ENCODE measurements around the gene SPATA2L.
"Not testable (repeated sequence)": the region's sequence is repeated elsewhere in the genome, so short reads cannot be mapped to it uniquely, and the experiment has no call there.

SPATA2L gene

GRCh38 chr16:89706518-89707260 is 5.2 kb upstream of the SPATA2L start:
- no peak for DNase-seq

GRCh38 chr16:89705006-89705405 is 3.5 kb upstream of the SPATA2L start:
- no peak for DNase-seq

- no peak for DNase-seq
Measured at GRCh38 chr16:89704281-89704680, 2.8 kb upstream of the SPATA2L start.

- DNase-seq, result peak; percentile 84
Measured at GRCh38 chr16:89700649-89701424, 668 bp downstream of the SPATA2L start.

GRCh38 chr16:89700100-89700648 is 1.3 kb downstream of the SPATA2L start:
- DNase-seq, result peak; percentile 99

GRCh38 chr16:89699629-89700099 is 1.8 kb downstream of the SPATA2L start:
- DNase-seq, result not testable (repeated sequence)

- DNase-seq, result not testable (repeated sequence)
Measured at GRCh38 chr16:89698717-89699116, 2.8 kb downstream of the SPATA2L start.

- peak; percentile 60 for DNase-seq
Measured at GRCh38 chr16:89697616-89698331, 3.7 kb downstream of the SPATA2L start.

GRCh38 chr16:89697161-89697615 is 4.3 kb downstream of the SPATA2L start:
- peak; percentile 59 for DNase-seq

GRCh38 chr16:89696670-89697128 is 4.8 kb downstream of the SPATA2L start:
- DNase-seq, result peak; percentile 67

- peak; percentile 62 for DNase-seq
Measured at GRCh38 chr16:89695875-89696669, 5.4 kb downstream of the SPATA2L start.

GRCh38 chr16:89695086-89695874 is 6.2 kb downstream of the SPATA2L start:
- peak; percentile 59 for DNase-seq

GRCh38 chr16:89694784-89695085 is 6.8 kb downstream of the SPATA2L start:
- not testable (repeated sequence) for DNase-seq

- no peak for DNase-seq
Measured at GRCh38 chr16:89693931-89694783, 7.3 kb downstream of the SPATA2L start.

GRCh38 chr16:89693289-89693731 is 8.2 kb downstream of the SPATA2L start:
- no peak for DNase-seq

- no peak for DNase-seq
Measured at GRCh38 chr16:89691986-89692569, 9.4 kb downstream of the SPATA2L start.

GRCh38 chr16:89691231-89691985 is 10.1 kb downstream of the SPATA2L start:
- DNase-seq, result no peak

- DNase-seq, result no peak
Measured at GRCh38 chr16:89690392-89690901, 11.1 kb downstream of the SPATA2L start.

- not testable (repeated sequence) for DNase-seq
Measured at GRCh38 chr16:89689621-89690020, 11.9 kb downstream of the SPATA2L start.

Measured in activated effector memory CD4-positive, alpha-beta T cell treated with anti-CD3 and anti-CD28 coated beads, Interleukin-2, amount 50 U/mL, for 16 hours (primary cell).